ENCODE results near the gene S1PR4.

- no peak for TF ChIP-seq POLR2A (IDR thresholded peaks at IDR 0.05; ENCODE audit: low read depth, low read length)
- TF ChIP-seq POLR2AphosphoS5 (IDR thresholded peaks at IDR 0.05; ENCODE audit: low read depth, low read length), result no peak
- TF ChIP-seq PAX5 (IDR thresholded peaks at IDR 0.05; ENCODE audit: insufficient read depth, low read length, severe bottlenecking), result no peak
- no peak for TF ChIP-seq TAF1 (IDR thresholded peaks at IDR 0.05; ENCODE audit: low read depth, low read length)
These were observed 32.5 kb upstream of the S1PR4 start for GRCh38 chr19:3145909-3146676.

All from GM12891 (cell line).